Right atrium auricular region (tissue), 2 donors: ENCODE results near the gene KLK1. TPM values are rescaled to one million over a fixed set of nuclear protein-coding genes. Genes with fewer than 3 reads are reported as not detected.

Experiments
- DNase-seq: peaks from one replicate; pipeline ENCODE4 v3.0.0-alpha.2; 2019; ENCODE audit warnings: low spot score
- H3K27ac ChIP-seq, 2 donors: fragments of 200-600 bp; sonication (generic); 1 replicate in 1 of 2; 2 replicates in 1 of 2; pipeline ENCODE4 v1.5.1; 2016 to 2019
- H3K27me3 ChIP-seq, 2 donors: fragments of 200-600 bp; sonication (generic); one replicate each; pipeline versions ENCODE4 v1.5.1 to v1.6.0; 2017 to 2019
- H3K36me3 ChIP-seq: fragments of 200-600 bp; sonication (generic); one replicate; pipeline ENCODE4 v1.5.1; 2016
- H3K4me1 ChIP-seq, 2 donors: fragments of 200-600 bp; sonication (generic); one replicate each; pipeline versions ENCODE4 v1.5.1 to v1.6.0; 2017 to 2019
- H3K4me3 ChIP-seq, 2 donors: fragments of 200-600 bp; sonication (generic); 1 replicate in 1 of 2; 2 replicates in 1 of 2; pipeline ENCODE4 v1.5.1; 2017 to 2019; ENCODE audit warnings: mild to moderate bottlenecking in 1 of 2, moderate library complexity in 1 of 2
- H3K9me3 ChIP-seq, 2 donors: fragments of 200-600 bp; sonication (generic); one replicate each; pipeline ENCODE4 v1.5.1; 2019
- CTCF ChIP-seq, 2 donors: fragments of 200-600 bp; sonication (generic); IDR thresholded peaks; one replicate each; pipeline ENCODE4 v1.5.1; 2019; ENCODE audit warnings: antibody characterized with exemption in 2 of 2
- total RNA-seq, 2 donors: library from RNA; depleted of rRNA; stranded (reverse); fragments of >200 nt; gene quantifications; one replicate each; pipeline ENCODE4 v1.1.0, GENCODE V29; 2016

Gene KLK1
- total RNA-seq, 2 donors from 2014 or later = 0.51 TPM; not detected in 1

- no peaks in the 10 kb centered on the region for H3K4me1 ChIP-seq
- no peaks in the 10 kb centered on the region for H3K27me3 ChIP-seq
- no peak for DNase-seq
- H3K4me3 ChIP-seq = no peak overlapping the region
- no peak overlapping the region for H3K27ac ChIP-seq
- no peak for TF ChIP-seq CTCF (IDR thresholded peaks at IDR 0.05)
- no peaks in the 10 kb centered on the region for H3K9me3 ChIP-seq
- H3K36me3 ChIP-seq = no peaks in the 10 kb centered on the region
These were observed 27.2 kb upstream of the KLK1 start for GRCh38 chr19:50850738-50851137.

- no peak overlapping the region for H3K4me3 ChIP-seq
- no peak for TF ChIP-seq CTCF (IDR thresholded peaks at IDR 0.05)
These were observed 20.8 kb upstream of the KLK1 start for GRCh38 chr19:50844296-50844935.

GRCh38 chr19:50843701-50844221 lies 20.2 kb upstream of the KLK1 start:
- TF ChIP-seq CTCF (IDR thresholded peaks at IDR 0.05) = no peak
- no peaks in the 10 kb centered on the region for H3K4me1 ChIP-seq
- no peak overlapping the region for H3K27ac ChIP-seq
- peaks cover 0 to 27% of the 10 kb centered on the region in 2 donors for H3K9me3 ChIP-seq
- DNase-seq = no peak
- no peak overlapping the region for H3K4me3 ChIP-seq
- no peaks in the 10 kb centered on the region for H3K27me3 ChIP-seq
- H3K36me3 ChIP-seq = no peaks in the 10 kb centered on the region

More at GRCh38 chr19:50844296-50844935, 20.8 kb upstream of the KLK1 start:
- Histone ChIP-seq H3K36me3 (no peaks in the 10 kb centered on the region), H3K27ac (no peak overlapping the region), H3K4me1 (no peaks in the 10 kb centered on the region), H3K9me3 (peaks cover 0 to 27% of the 10 kb centered on the region in 2 donors), H3K27me3 (no peaks in the 10 kb centered on the region)
- no peak for DNase-seq

GRCh38 chr19:50843205-50843604 lies 19.6 kb upstream of the KLK1 start:
- no peak for TF ChIP-seq CTCF (IDR thresholded peaks at IDR 0.05)
- no peak overlapping the region for H3K27ac ChIP-seq

GRCh38 chr19:50842130-50842529 lies 18.5 kb upstream of the KLK1 start:
- no peak for TF ChIP-seq CTCF (IDR thresholded peaks at IDR 0.05)
- Histone ChIP-seq H3K36me3 (no peaks in the 10 kb centered on the region), H3K4me1 (no peaks in the 10 kb centered on the region), H3K4me3 (no peak overlapping the region), H3K27me3 (no peaks in the 10 kb centered on the region), H3K27ac (no peak overlapping the region), H3K9me3 (peaks cover 0 to 27% of the 10 kb centered on the region in 2 donors)
- no peak for DNase-seq

More at GRCh38 chr19:50843205-50843604, 19.6 kb upstream of the KLK1 start:
- H3K9me3 ChIP-seq = peaks cover 0 to 27% of the 10 kb centered on the region in 2 donors
- no peaks in the 10 kb centered on the region for H3K36me3 ChIP-seq
- no peaks in the 10 kb centered on the region for H3K4me1 ChIP-seq
- H3K27me3 ChIP-seq = no peaks in the 10 kb centered on the region
- H3K4me3 ChIP-seq = no peak overlapping the region
- DNase-seq = no peak
